HG02642 (cell line): ENCODE results near the gene CHDH.

Experiments
- ATAC-seq: cut with Tn5 transposase; IDR thresholded peaks from one replicate; pipeline ENCODE4 v1.9.1; 2021; ENCODE audit warnings: mild to moderate bottlenecking; ENCODE audit not compliant: unreplicated experiment, poor library complexity

CHDH gene

DNA sequence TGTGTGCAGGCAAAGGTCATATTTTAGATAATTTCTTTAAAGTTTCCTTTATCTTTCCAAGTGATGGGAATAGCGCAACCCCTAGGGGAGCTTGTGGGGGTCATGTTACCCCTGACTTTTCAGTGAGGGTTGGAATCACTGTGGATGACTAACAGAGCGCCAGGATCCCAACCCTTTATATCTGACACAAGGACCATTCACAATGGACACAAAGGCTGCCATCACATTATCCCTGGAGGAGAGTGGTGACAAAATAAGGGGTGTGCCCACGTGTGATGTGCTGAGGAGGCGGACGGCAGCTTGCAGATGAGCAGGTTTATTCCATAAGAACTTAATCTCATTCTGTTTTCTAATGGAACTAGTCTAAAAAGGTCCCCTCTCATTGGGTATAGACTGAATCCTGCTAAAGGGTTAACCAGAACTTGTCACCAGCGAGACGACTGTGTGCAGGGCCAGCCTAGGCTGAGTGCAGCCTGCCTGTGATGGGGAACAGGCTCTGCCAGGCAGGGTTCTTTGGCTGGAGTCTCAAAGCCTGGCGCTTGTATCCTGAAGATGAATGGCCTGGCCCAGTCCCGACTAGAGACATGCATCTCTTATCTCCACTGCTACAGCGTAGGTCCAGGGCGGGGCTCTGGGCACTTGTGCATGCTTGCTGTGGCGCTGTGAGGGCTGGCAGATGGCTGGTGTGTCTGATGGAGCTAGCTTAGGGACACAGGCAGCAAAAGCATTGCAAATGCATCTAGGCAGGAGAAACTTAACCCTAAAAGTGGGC is 50.2 kb downstream of the CHDH start:
- ATAC-seq = no peak

DNA sequence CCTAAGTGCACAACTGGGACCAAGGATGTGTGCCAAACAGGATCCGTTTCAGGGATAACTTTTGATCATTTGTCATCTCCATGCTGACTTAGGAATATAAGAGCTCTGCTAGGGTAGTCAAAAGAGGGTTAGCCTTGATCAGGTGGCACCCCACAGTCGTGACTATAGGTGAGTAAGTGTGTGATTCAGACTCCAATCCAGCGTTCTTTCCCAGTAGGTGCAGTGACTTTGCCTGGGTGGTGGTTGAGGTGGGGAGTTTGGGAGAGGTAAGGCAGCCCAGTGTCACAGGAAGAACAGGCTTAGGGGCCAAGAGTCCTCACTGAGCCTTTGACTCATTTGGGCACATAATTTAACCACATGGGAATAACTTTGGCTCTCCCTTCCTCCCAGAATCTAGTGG is 51.0 kb downstream of the CHDH start:
- no peak for ATAC-seq

DNA sequence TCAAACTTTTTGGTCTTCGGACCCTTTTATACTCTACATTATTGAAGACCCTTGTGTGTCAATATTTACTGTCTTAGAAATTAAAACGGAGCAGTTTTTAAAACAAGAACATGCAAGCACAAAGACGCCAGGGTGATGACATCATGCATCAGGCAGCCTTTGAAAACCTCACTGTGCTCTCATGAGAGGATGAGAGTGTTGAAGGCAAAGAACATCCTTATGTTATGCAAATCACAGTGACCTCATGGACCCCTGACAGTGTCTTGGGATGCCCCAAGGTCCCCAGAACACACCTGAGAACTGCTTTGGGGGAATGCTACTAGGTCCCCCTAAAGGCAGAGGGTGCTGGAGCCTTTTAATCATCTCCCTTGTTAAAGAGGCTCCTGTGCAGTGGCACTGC is 51.6 kb downstream of the CHDH start:
- ATAC-seq = no peak

DNA sequence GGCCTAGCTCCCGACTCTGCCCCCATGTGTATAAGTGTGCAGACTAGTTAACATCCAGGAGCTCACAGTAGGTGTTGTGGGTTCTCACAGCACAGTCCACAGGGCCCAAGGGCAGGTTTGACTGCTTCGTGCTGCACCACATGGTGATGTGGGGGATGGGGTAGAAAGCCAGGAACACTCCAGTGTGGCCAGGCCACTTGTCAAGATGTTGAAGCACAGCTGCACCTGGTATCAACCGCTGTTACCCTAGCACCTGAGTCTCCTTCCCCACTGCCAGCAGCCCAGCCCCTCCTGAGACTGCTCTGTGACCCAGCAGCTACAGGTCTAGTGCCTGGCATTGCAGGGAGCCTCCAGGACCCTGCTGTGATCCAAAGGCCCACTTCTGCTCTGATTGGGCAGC is 53.4 kb downstream of the CHDH start:
- ATAC-seq = no peak

DNA sequence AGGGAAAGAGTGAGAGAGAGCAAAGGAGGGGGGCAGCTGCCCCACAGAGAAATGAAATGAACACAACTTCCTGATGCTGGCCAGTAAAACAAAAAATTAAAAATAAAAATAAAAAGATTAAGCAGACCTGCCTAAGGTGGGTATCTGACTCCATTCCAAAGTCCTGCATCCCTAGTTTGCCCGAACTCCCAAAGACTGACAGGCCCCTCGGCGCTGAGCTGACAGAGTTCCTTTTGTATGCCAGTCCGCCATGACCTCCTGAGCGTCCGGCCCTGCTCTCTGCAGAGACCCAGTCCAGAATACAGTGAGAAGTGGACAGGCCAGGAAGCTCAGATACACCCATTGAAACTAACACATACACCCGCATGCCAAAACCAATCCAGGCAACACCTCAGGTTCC is 54.9 kb downstream of the CHDH start:
- ATAC-seq = no peak

DNA sequence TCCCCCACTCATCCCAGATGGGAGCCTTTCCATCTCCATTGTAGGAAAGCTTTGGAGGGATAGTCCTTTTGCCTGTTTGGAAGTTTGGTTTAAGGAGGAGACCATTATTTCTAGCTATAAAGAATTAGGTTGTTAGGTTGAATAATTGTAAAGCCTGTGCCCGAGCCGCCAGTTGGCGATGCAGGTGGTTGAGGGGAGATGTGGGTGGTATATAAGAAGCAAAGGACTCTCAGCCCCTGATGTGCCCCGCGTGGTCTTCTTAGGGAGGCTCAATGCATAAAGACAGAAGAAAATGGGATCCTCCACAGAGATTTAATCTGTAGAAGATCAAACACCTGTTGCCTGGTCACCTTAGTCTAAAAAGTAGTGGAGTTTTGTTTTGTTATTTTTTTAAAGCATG is 55.7 kb downstream of the CHDH start:
- ATAC-seq = no peak

DNA sequence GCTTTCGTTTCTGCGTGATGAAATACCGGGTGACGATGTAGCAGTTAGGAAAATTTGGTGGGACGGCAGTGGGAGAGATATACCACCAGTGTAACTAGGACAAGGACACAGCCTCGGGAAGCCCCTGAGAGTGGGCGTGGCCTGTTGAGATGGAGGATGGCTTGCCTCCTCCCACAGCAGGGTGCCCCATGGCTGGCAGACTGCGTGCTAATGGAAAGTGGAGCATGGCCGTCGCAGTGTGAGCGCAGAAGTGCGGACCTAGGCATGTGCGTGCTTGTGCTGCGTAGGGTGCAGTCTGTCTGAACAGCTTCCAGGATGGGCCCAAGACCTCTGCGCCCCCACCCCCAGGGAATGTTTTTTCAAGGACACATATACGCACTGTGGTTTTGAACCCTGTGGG is 56.8 kb downstream of the CHDH start:
- no peak for ATAC-seq

DNA sequence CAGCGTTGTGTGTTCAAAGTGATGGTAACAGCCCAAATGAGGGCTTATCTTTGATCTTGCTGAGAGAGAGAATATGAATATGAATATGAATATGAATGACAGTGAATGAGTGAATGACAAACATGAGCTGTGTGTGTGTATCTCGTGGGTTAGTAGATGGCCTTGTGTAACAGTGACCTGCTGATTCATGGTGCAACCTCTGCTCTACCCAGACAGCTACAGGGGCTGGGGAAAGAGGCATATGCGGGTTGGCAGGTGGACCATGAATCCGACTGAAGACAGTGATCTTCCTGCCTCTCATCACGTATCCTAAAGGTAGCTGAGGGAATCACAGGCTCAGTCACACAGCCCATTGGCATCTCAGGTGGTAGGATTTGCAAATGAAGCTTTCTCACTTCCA is 58.2 kb downstream of the CHDH start:
- ATAC-seq = no peak

DNA sequence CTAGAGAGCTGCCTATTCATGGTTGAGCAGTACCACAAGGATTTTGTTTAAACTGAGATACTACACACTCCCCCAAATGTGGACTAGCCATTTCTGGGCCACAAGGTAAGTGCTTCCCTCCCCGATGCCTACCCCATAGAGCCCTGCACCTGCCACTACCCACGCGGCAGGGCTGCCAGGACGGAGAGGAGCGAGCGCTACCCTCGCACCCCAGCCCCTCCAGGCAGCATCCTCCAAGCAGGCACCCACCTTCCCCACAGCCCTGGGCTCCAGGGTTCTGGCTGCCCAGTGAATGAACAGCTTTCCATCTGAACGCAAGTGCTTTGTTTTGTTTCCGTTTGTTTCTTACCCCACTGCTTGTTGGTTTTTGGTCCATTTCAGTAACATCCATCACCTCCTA is 59.2 kb downstream of the CHDH start:
- ATAC-seq = no peak

DNA sequence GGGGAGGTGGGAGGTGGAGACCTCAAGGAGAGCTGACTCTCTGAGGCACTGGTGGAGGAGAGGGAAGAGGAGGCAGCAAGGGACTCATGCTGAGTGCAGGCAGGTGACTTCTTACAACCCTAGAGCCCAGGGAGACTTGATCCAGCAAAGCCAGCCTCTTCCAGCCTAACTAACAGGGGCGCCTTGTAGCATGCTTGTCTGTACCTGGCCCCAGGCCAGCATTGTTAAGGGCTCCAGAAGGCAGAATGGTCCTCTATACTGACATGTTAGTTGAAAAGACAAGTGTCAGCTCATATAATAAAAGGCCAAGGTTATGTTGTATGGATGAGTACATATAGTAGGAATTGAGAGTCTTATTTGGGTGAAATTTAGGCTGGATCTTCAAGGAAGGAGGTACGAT is 65.4 kb downstream of the CHDH start:
- no peak for ATAC-seq

DNA sequence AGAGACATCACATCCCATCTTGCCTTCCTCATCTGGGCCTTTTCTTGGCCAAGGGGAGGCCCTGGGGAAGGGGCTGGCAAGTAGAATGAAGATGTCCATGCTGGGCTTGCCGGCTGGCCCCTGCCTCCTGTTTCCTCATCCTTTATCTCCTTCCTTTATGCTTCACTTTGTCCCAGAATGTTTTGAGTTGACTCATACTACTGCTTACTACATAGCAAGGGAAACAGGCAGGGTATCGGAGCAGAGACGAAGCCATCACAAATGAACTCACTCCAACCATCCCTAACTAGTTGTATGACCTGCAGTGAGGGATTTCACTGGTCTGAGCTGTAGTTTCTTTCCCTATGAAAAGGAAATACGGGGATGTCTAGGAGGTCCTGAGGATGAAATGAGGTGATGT is 66.0 kb downstream of the CHDH start:
- ATAC-seq = no peak

DNA sequence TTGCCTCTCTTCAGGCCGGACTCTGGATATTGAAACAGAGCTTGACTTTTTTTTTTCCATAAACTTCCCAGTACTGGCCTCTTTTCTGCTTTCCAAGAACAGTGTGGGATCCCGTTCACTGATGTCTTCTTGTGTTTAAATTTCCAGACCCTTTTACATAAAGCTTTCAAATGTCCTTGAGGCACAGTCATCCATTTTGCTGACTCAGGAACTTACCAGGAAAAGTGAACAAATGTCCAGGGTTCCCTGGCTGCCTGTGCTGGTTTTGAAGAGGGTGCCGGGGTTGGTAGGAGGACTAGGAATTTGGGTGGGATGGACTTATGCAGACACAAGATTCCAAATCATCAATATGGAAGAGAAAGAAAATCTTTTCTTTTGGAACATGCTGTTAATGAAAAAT is 68.1 kb downstream of the CHDH start:
- no peak for ATAC-seq

DNA sequence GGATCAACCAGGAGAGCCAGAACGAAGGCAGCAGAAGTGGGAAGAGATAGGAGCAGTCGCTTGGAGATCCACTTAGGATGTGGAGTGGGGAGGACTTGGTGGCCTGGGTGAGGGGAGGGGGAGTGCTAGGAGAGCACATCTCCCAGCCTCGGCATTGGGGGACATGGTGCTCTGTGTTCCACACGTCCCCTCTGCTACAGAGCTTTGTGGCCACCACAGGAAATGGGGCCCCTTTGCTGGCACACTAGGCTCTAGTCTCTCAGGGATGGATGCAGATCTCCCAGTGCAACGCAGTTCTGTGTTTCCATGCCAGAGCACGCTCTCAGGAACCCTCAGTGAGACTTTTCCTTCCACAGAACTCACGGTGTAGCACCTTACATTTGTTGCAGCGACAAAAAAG is 68.8 kb downstream of the CHDH start:
- no peak for ATAC-seq

DNA sequence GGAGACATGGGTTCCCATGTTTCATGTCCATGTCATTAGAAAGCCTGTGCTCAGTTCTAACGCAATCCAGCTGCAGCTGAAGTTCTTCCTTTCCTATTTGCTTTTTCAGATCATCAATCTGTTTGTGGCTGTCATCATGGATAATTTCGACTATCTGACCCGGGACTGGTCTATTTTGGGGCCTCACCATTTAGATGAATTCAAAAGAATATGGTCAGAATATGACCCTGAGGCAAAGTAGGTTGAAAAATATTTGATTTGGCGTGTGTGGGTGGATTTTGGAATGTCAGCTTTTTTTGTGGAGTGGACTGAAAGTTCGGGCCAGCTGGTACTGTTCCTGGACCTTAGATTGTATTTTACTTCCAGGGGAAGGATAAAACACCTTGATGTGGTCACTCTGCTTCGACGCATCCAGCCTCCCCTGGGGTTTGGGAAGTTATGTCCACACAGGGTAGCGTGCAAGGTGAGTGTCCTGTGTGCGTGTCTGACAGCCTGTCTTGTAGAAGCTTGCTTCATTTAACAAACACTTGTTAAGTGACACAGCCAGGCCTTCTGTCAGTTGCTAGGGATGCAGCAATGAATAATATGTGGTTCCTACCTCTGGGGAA is 69.6 kb downstream of the CHDH start:
- ATAC-seq = no peak

DNA sequence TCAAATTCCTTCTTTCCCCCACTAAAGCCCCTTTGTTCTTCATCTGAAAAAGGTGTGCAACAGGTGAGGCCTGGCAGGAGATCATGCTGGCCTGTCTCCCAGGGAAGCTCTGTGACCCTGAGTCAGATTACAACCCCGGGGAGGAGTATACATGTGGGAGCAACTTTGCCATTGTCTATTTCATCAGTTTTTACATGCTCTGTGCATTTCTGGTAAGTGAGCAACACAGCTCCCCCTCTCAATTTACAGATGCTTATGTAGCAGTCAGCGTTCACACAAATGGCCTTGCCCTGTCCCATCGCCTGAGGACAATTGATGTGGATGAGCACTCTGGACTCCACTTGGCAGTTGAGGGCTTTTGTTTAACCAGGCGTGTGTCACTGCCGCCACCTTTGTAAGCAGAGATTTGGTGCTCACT is 70.4 kb downstream of the CHDH start:
- no peak for ATAC-seq

DNA sequence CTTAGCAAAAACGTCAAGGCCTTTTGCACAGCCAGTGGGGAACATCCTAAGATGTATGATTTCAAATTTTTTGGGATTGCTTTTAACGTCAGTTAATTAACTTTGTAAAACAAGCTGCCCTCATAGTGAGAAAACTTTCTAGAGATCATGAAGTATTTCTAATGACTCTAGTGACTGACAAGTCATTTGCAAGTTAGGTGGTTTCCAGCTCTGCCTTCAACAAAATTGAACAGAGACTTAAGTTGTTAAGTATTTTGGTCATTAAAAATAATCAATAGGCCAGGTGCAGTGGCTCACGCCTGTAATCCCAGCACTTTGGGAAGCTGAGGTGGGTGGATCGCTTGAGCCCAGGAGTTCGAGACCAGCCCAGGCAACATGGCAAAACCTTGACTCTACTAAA is 71.2 kb downstream of the CHDH start:
- no peak for ATAC-seq

DNA sequence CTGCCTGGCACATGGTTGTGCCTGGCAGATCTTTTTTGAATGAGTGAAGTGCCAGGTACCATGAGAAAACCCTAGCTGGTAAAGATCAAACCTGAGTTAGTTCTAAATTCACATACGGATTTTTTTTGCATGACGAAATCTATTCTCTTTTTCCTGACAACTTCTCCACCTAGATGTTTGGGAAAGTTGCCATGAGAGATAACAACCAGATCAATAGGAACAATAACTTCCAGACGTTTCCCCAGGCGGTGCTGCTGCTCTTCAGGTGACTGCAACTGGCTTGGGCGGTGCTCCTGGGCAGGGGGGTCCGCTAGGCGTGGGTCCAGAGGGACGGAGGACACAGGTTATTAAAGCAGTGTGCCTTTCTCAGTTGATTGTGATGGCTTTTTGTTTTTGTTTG is 71.8 kb downstream of the CHDH start:
- ATAC-seq = no peak

DNA sequence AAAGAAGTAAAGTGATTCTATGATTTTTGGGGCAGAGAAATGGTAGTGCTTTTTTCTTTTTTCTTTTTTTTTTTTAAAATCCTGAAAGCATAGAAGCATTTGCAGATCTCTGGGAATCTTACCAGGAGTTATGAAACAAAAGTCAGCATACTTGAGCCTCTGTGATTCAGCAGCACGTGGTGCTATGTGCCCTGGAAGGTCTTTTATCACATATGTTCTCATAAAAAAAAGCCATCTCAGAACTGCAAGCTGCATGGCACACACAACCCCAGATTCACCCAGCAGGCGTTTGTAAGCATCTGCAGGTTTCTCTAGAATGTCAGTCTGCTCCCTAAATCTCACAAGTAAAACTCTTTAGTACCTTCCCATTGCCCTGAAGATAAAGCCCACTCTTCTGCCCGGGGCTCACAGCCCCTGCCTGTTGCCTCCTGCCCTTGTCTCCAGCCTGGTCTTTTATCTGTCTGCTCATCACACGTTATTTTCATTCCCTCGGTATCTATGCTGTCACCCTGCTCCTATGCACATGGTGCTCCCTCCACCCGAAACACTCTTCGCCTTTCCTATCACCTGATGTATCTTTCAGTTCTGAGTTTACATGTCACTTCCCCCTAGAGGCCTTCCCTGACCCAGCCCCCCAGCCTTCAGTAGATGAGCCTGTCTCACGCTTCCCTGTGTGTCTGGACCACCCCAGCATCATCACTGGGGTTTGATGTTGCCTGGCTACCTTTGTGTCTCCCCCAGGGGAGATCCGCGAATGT is 72.4 kb downstream of the CHDH start:
- peak; percentile 92 for ATAC-seq

DNA sequence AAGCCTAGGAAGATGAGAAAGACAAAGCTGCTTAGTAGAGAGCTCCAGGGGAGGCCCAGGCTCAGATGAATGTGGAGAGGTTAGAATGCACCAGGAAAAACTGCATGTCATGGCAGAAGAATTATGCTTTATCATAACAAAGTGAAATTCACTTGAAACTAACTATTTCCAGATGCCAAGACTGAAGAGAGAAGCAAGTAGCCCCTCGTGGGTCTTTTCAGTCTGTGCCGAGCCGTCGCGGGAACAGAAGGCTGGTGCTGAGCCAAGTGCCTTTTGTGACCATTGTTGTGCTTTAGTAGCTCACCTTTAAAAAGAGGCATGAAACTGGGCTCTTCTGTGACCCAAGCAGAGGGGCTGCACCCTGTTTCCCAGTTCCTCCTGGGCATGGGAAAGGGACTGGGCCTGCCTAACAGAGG is 73.2 kb downstream of the CHDH start:
- no peak for ATAC-seq

DNA sequence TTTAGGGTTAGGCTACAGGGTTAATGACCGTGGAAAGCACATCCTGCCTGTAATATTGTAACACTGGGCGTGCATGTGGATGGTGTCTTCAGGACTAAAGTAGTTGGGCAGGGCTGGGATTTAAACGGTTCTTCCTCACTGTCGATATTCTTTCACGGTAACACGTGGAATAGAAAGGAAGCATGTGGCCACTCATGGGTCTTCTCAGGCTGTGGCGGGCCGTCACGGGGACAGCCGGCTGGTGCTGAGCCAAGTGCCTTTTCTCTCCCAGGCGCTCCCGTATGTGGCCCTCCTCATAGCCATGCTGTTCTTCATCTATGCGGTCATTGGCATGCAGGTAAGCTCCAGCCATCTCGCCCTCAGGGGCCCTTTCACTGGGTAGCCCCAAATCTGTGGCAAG is 73.7 kb downstream of the CHDH start:
- no peak for ATAC-seq
